Hepatocyte (in vitro differentiated cells): ENCODE results near the gene CCDC157.

Source experiments
- CTCF ChIP-seq: fragments of 200-600 bp; sonication (generic); IDR thresholded peaks from 2 replicates; pipeline ENCODE4 v1.5.1; 2016; ENCODE audit warnings: antibody characterized with exemption, mild to moderate bottlenecking; ENCODE audit not compliant: poor library complexity
- EZH2phosphoT487 ChIP-seq: fragments of 200-600 bp; sonication (generic); IDR thresholded peaks from one replicate; pipeline ENCODE4 v1.6.1; 2018; ENCODE audit warnings: antibody characterized with exemption, mild to moderate bottlenecking, low read depth, moderate library complexity; ENCODE audit not compliant: unreplicated experiment, severe bottlenecking

- TF ChIP-seq CTCF = no peak
- no peak for TF ChIP-seq EZH2phosphoT487
Observed at GRCh38 chr22:30423959-30424533, 67.2 kb downstream of the CCDC157 start.
